ENCODE measurements around the gene PAQR6. TPM values are rescaled to one million over a fixed set of nuclear protein-coding genes. Genes with fewer than 3 reads are reported as not detected.

Gene PAQR6
- total and polyA plus RNA-seq, 2 of the 8 experiments (the other 6 are each of a cell fraction or from before 2014, with no cell fraction given): 7.1 to 11.3 TPM

- Histone ChIP-seq H2BK12ac (ENCODE audit: low read depth, low read length) (no peak overlapping the region), H2BK15ac (ENCODE audit: low read length) (no peak overlapping the region), H3K56ac (replicated peaks; ENCODE audit: insufficient read length, low read depth, low read length) (no peak overlapping the region), H3K4me2 (ENCODE audit: insufficient read depth in 1 of 2, low read depth in 2 of 2, low read length in 2 of 2) (no peak overlapping the region), H3K14ac (ENCODE audit: insufficient read length) (no peak overlapping the region), H3K79me2 (ENCODE audit: control insufficient read depth in 1 of 2, insufficient read depth in 2 of 2, low read length in 2 of 2) (no peaks in the 10 kb centered on the region), H3K36me3 (ENCODE audit: control insufficient read depth in 2 of 4, insufficient read depth in 4 of 4, low read length in 3 of 4) (peaks cover 42 to 84% (median 73%) of the 10 kb centered on the region in 4 experiments), H4K5ac (ENCODE audit: insufficient read length, low read depth, low read length) (no peak overlapping the region), H3K79me1 (ENCODE audit: low read depth, low read length) (no peaks in the 10 kb centered on the region), H4K91ac (replicated peaks; ENCODE audit: insufficient read length, low read length) (no peak overlapping the region), H3K23me2 (ENCODE audit: low read depth, low read length) (no peaks in the 10 kb centered on the region), H3K4me1 (replicated peaks in 1 of 4; ENCODE audit: control insufficient read depth in 3 of 4, insufficient read depth in 4 of 4, low read length in 3 of 4) (no peaks in the 10 kb centered on the region), H3K23ac (ENCODE audit: insufficient read length) (no peak overlapping the region), H2AFZ (ENCODE audit: low read length) (no peak overlapping the region), H3K9me3 (ENCODE audit: insufficient read depth in 2 of 2, low read depth in 1 of 2, low read length in 1 of 2) (peaks cover 0 to 2% of the 10 kb centered on the region in 2 experiments; a peak in 1 of 4 replicates), H2AK5ac (ENCODE audit: low read depth, low read length) (no peak overlapping the region), H4K8ac (ENCODE audit: extremely low read depth, insufficient read depth, low read length) (no peak overlapping the region), H3K18ac (ENCODE audit: extremely low read depth, low read length) (no peak overlapping the region), H3K4me3 (ENCODE audit: extremely low read depth in 1 of 4, insufficient read depth in 2 of 4, low read depth in 3 of 4, low read length in 4 of 4) (no peak overlapping the region), H2BK120ac (replicated peaks; ENCODE audit: low read depth, low read length) (no peak overlapping the region), H3K27me3 (replicated peaks in 1 of 4; ENCODE audit: control insufficient read depth in 3 of 4, extremely low read depth in 1 of 4, insufficient read depth in 3 of 4, low read length in 3 of 4) (no peaks in the 10 kb centered on the region), H3K9ac (replicated peaks in 1 of 4; ENCODE audit: extremely low read depth in 1 of 4, low read depth in 3 of 4, low read length in 3 of 4) (no peak overlapping the region), H3K27ac (ENCODE audit: low read depth, low read length) (no peak overlapping the region), H3K4ac (replicated peaks; ENCODE audit: insufficient read length, low read depth, low read length) (no peak overlapping the region), H4K20me1 (replicated peaks in 1 of 2; ENCODE audit: control insufficient read depth in 1 of 2, insufficient read depth in 2 of 2, low read length in 2 of 2) (peaks cover 2 to 3% of the 10 kb centered on the region in 2 experiments), H2BK20ac (ENCODE audit: low read length) (no peak overlapping the region), H2BK5ac (ENCODE audit: low read depth, low read length) (no peak overlapping the region)
- no peak for FAIRE-seq
- TF ChIP-seq MAFK (IDR thresholded peaks at IDR 0.05; ENCODE audit: low read depth, low read length): no peak
- no peak for TF ChIP-seq FOSL1 (IDR thresholded peaks at IDR 0.05; ENCODE audit: insufficient read depth, low read depth, low read length)
- no peak for TF ChIP-seq BACH1 (IDR thresholded peaks at IDR 0.05; ENCODE audit: low read length)
- no peak for TF ChIP-seq CBX8 (IDR thresholded peaks at IDR 0.05; ENCODE audit: borderline replicate concordance, low read depth, low read length)
- no peak for TF ChIP-seq RAD21 (IDR thresholded peaks at IDR 0.05 in 1 of 2, conservative IDR thresholded peaks at IDR 0.05 in 1 of 2; ENCODE audit: low read depth in 2 of 2, low read length in 2 of 2)
- no peak for TF ChIP-seq RXRA (IDR thresholded peaks at IDR 0.05; ENCODE audit: insufficient read depth, low read depth, low read length)
- TF ChIP-seq SP4 (IDR thresholded peaks at IDR 0.05; ENCODE audit: low read length): no peak
- no peak for TF ChIP-seq SP2 (IDR thresholded peaks at IDR 0.05; ENCODE audit: low read length)
- no peak for TF ChIP-seq ATF3 (IDR thresholded peaks at IDR 0.05; ENCODE audit: insufficient read depth, low read depth, low read length)
- TF ChIP-seq JUND (IDR thresholded peaks at IDR 0.05; ENCODE audit: low read length): no peak
- TF ChIP-seq HDAC2 (IDR thresholded peaks at IDR 0.05; ENCODE audit: borderline replicate concordance in 1 of 2, low read depth in 2 of 2, low read length in 2 of 2): no peak
- TF ChIP-seq SP1 (IDR thresholded peaks at IDR 0.05; ENCODE audit: low read depth, low read length): no peak
- no peak for TF ChIP-seq CBX5 (IDR thresholded peaks at IDR 0.05; ENCODE audit: low read depth, low read length)
- ChIA-PET POLR2A (ENCODE audit: partially characterized antibody) (interaction anchor here (1.1 to 1.5 kb wide), 4 partner anchors 8 to 130 kb away, joined by 3 to 5 read pairs (median 3); no protein-coding TSS in a partner anchor), CTCF (ENCODE audit: partially characterized antibody) (interaction anchor here (0.9 to 1.2 kb wide), 3 partner anchors 18 to 139 kb away, joined by 3 read pairs; no protein-coding TSS in a partner anchor)
- 94% methylated on average over 4 of the region's 4 CpGs; no CpG with 5 or more reads in 1 of the 2 experiments for WGBS, 2 experiments (ENCODE audit: extremely low coverage in 1 of 2, insufficient coverage in 1 of 2, insufficient read length in 1 of 2, insufficient replicate concordance in 2 of 2, low coverage in 1 of 2, low lambda C conversion rate in 2 of 2, missing lambda C conversion rate in 1 of 2)
- DNase-seq (ENCODE audit: low read depth in 1 of 2, low spot score in 2 of 2): no peak
These were observed 20.5 kb upstream of the PAQR6 start for GRCh38 chr1:156268336-156268735.
